ENCODE data around the gene PCSK7. TPM values are rescaled to one million over a fixed set of nuclear protein-coding genes. Genes with fewer than 3 reads are reported as not detected.
"Not testable (repeated sequence)": the region's sequence is repeated elsewhere in the genome, so short reads cannot be mapped to it uniquely, and the experiment has no call there.

The PCSK7 gene
- total and polyA plus RNA-seq, 2 of the 8 experiments (the other 6 are each of a cell fraction or from before 2014, with no cell fraction given): 23.4 to 38.5 TPM

- not testable (repeated sequence) for H3K4me1 ChIP-seq (replicated peaks in 1 of 4; ENCODE audit: control insufficient read depth in 3 of 4, insufficient read depth in 4 of 4, low read length in 3 of 4); H3K56ac ChIP-seq (replicated peaks; ENCODE audit: insufficient read length, low read depth, low read length); H3K27ac ChIP-seq (ENCODE audit: low read depth, low read length); H2BK5ac ChIP-seq (ENCODE audit: low read depth, low read length); H3K79me1 ChIP-seq (ENCODE audit: low read depth, low read length); FAIRE-seq; H4K5ac ChIP-seq (ENCODE audit: insufficient read length, low read depth, low read length); H3K4me3 ChIP-seq (ENCODE audit: extremely low read depth in 1 of 4, insufficient read depth in 2 of 4, low read depth in 3 of 4, low read length in 4 of 4); H2BK15ac ChIP-seq (ENCODE audit: low read length); H4K91ac ChIP-seq (replicated peaks; ENCODE audit: insufficient read length, low read length); H4K8ac ChIP-seq (ENCODE audit: extremely low read depth, insufficient read depth, low read length); H3K4me2 ChIP-seq (ENCODE audit: insufficient read depth in 1 of 2, low read depth in 2 of 2, low read length in 2 of 2); H2BK12ac ChIP-seq (ENCODE audit: low read depth, low read length); H3K23me2 ChIP-seq (ENCODE audit: low read depth, low read length); H3K36me3 ChIP-seq (ENCODE audit: control insufficient read depth in 2 of 4, insufficient read depth in 4 of 4, low read length in 3 of 4); H3K18ac ChIP-seq (ENCODE audit: extremely low read depth, low read length); H2AK5ac ChIP-seq (ENCODE audit: low read depth, low read length); H2BK120ac ChIP-seq (replicated peaks; ENCODE audit: low read depth, low read length); H3K79me2 ChIP-seq (ENCODE audit: control insufficient read depth in 1 of 2, insufficient read depth in 2 of 2, low read length in 2 of 2); H3K23ac ChIP-seq (ENCODE audit: insufficient read length); H2BK20ac ChIP-seq (ENCODE audit: low read length); H3K9me3 ChIP-seq (ENCODE audit: insufficient read depth in 2 of 2, low read depth in 1 of 2, low read length in 1 of 2); H2AFZ ChIP-seq (ENCODE audit: low read length); H3K27me3 ChIP-seq (replicated peaks in 1 of 4; ENCODE audit: control insufficient read depth in 3 of 4, extremely low read depth in 1 of 4, insufficient read depth in 3 of 4, low read length in 3 of 4); H3K9ac ChIP-seq (replicated peaks in 1 of 4; ENCODE audit: extremely low read depth in 1 of 4, low read depth in 3 of 4, low read length in 3 of 4); H4K20me1 ChIP-seq (replicated peaks in 1 of 2; ENCODE audit: control insufficient read depth in 1 of 2, insufficient read depth in 2 of 2, low read length in 2 of 2); H3K14ac ChIP-seq (ENCODE audit: insufficient read length); H3K4ac ChIP-seq (replicated peaks; ENCODE audit: insufficient read length, low read depth, low read length)
- CTCF ChIA-PET (ENCODE audit: partially characterized antibody): interaction anchor here (0.6 to 0.7 kb wide), 4 partner anchors 14 to 98 kb away, joined by 3 to 13 read pairs (median 3); no protein-coding TSS in a partner anchor
- WGBS, 2 experiments (ENCODE audit: extremely low coverage in 1 of 2, insufficient coverage in 1 of 2, insufficient read length in 1 of 2, insufficient replicate concordance in 2 of 2, low coverage in 1 of 2, low lambda C conversion rate in 2 of 2, missing lambda C conversion rate in 1 of 2): 89% methylated on average over 9 of the region's 13 CpGs; no CpG with 5 or more reads in 1 of the 2 experiments
- POLR2A ChIA-PET (ENCODE audit: partially characterized antibody): interaction anchor here (0.7 kb wide), 1 partner anchor 14 kb away, joined by 3 read pairs; no protein-coding TSS in a partner anchor
- DNase-seq (ENCODE audit: low read depth in 1 of 2, low spot score in 2 of 2): peak in 1 of 2 experiments; percentile 91
- TF ChIP-seq RAD21 (IDR thresholded peaks at IDR 0.05 in 1 of 2, conservative IDR thresholded peaks at IDR 0.05 in 1 of 2; ENCODE audit: low read depth in 2 of 2, low read length in 2 of 2) (peak in 1 of 2 experiments; percentile 17; a peak in 1 of 4 replicates), POLR2AphosphoS5 (IDR thresholded peaks at IDR 0.05; ENCODE audit: low read depth, low read length) (peak; percentile 31; the same call in 1 of the 2 replicates), CTCF (IDR thresholded peaks at IDR 0.05; ENCODE audit: control extremely low read depth in 1 of 3, insufficient read depth in 1 of 3, low read depth in 1 of 3, low read length in 3 of 3) (peak; percentile 27 to 57 (median 43); a peak in 3 of 4 replicates)
Observed at GRCh38 chr11:117208710-117209109, 23.2 kb downstream of the PCSK7 start.

All from H1 (cell line).